Measurements from ENCODE around the gene SPSB1. TPM values are rescaled to one million over a fixed set of nuclear protein-coding genes. Genes with fewer than 3 reads are reported as not detected.

The SPSB1 gene
- polyA plus RNA-seq, 2 donors = 14.4 to 20.9 TPM

GRCh38 chr1:9331558-9332346 is 39.1 kb downstream of the SPSB1 start:
- H3K27ac ChIP-seq (ENCODE audit: low read depth in 2 of 2, low read length in 1 of 2) = peak overlapping the region; percentile 37 to 63

GRCh38 chr1:9332513-9333143 is 39.9 kb downstream of the SPSB1 start:
- H3K4me3 ChIP-seq (ENCODE audit: low read depth in 1 of 2, low read length in 2 of 2) = no peak overlapping the region
- H3K27ac ChIP-seq (ENCODE audit: low read depth in 2 of 2, low read length in 1 of 2) = peak overlapping the region; percentile 22 to 61
- no peaks in the 10 kb centered on the region for H3K36me3 ChIP-seq (ENCODE audit: control insufficient read depth in 2 of 2, insufficient read depth in 2 of 2, low read length in 1 of 2)
- peaks cover 9 to 12% of the 10 kb centered on the region in 2 donors for H3K4me1 ChIP-seq (ENCODE audit: control insufficient read depth in 2 of 2, insufficient read depth in 2 of 2, low read length in 1 of 2)
- no peaks in the 10 kb centered on the region for H3K9me3 ChIP-seq (ENCODE audit: control insufficient read depth in 2 of 2, insufficient read depth in 1 of 2, low read depth in 1 of 2, low read length in 1 of 2)
- WGBS, 2 donors = 81% methylated on average over 12 of the region's 12 CpGs
- no peaks in the 10 kb centered on the region for H3K27me3 ChIP-seq (ENCODE audit: control insufficient read depth in 1 of 2, insufficient read depth in 2 of 2, low read length in 2 of 2)

More at GRCh38 chr1:9331558-9332346, 39.1 kb downstream of the SPSB1 start:
- Histone ChIP-seq H3K36me3 (ENCODE audit: control insufficient read depth in 2 of 2, insufficient read depth in 2 of 2, low read length in 1 of 2) (no peaks in the 10 kb centered on the region), H3K9me3 (ENCODE audit: control insufficient read depth in 2 of 2, insufficient read depth in 1 of 2, low read depth in 1 of 2, low read length in 1 of 2) (no peaks in the 10 kb centered on the region), H3K4me3 (ENCODE audit: low read depth in 1 of 2, low read length in 2 of 2) (no peak overlapping the region), H3K4me1 (ENCODE audit: control insufficient read depth in 2 of 2, insufficient read depth in 2 of 2, low read length in 1 of 2) (peaks cover 7 to 12% of the 10 kb centered on the region in 2 donors), H3K27me3 (ENCODE audit: control insufficient read depth in 1 of 2, insufficient read depth in 2 of 2, low read length in 2 of 2) (no peaks in the 10 kb centered on the region)
- 43 to 68% methylated on average over 13 of the region's 13 CpGs for WGBS, 2 donors

GRCh38 chr1:9338397-9339246 is 45.9 kb downstream of the SPSB1 start:
- 39 to 49% methylated on average over 25 of the region's 25 CpGs for WGBS, 2 donors
- Histone ChIP-seq H3K27ac (ENCODE audit: low read depth in 2 of 2, low read length in 1 of 2) (peak overlapping the region; percentile 69 to 81), H3K9me3 (ENCODE audit: control insufficient read depth in 2 of 2, insufficient read depth in 1 of 2, low read depth in 1 of 2, low read length in 1 of 2) (no peaks in the 10 kb centered on the region), H3K4me3 (ENCODE audit: low read depth in 1 of 2, low read length in 2 of 2) (no peak overlapping the region), H3K36me3 (ENCODE audit: control insufficient read depth in 2 of 2, insufficient read depth in 2 of 2, low read length in 1 of 2) (no peaks in the 10 kb centered on the region), H3K27me3 (ENCODE audit: control insufficient read depth in 1 of 2, insufficient read depth in 2 of 2, low read length in 2 of 2) (no peaks in the 10 kb centered on the region), H3K4me1 (ENCODE audit: control insufficient read depth in 2 of 2, insufficient read depth in 2 of 2, low read length in 1 of 2) (peaks cover 25 to 39% of the 10 kb centered on the region in 2 donors)

GRCh38 chr1:9340172-9340854 is 47.6 kb downstream of the SPSB1 start:
- Histone ChIP-seq H3K4me1 (ENCODE audit: control insufficient read depth in 2 of 2, insufficient read depth in 2 of 2, low read length in 1 of 2) (peaks cover 29 to 50% of the 10 kb centered on the region in 2 donors), H3K9me3 (ENCODE audit: control insufficient read depth in 2 of 2, insufficient read depth in 1 of 2, low read depth in 1 of 2, low read length in 1 of 2) (no peaks in the 10 kb centered on the region), H3K27ac (ENCODE audit: low read depth in 2 of 2, low read length in 1 of 2) (peak overlapping the region; percentile 69 to 81), H3K27me3 (ENCODE audit: control insufficient read depth in 1 of 2, insufficient read depth in 2 of 2, low read length in 2 of 2) (no peaks in the 10 kb centered on the region), H3K36me3 (ENCODE audit: control insufficient read depth in 2 of 2, insufficient read depth in 2 of 2, low read length in 1 of 2) (no peaks in the 10 kb centered on the region), H3K4me3 (ENCODE audit: low read depth in 1 of 2, low read length in 2 of 2) (no peak overlapping the region)
- WGBS, 2 donors = 39 to 52% methylated on average over 24 of the region's 24 CpGs

- Histone ChIP-seq H3K27me3 (ENCODE audit: control insufficient read depth in 1 of 2, insufficient read depth in 2 of 2, low read length in 2 of 2) (no peaks in the 10 kb centered on the region), H3K27ac (ENCODE audit: low read depth in 2 of 2, low read length in 1 of 2) (peak overlapping the region; percentile 69 to 81), H3K9me3 (ENCODE audit: control insufficient read depth in 2 of 2, insufficient read depth in 1 of 2, low read depth in 1 of 2, low read length in 1 of 2) (no peaks in the 10 kb centered on the region), H3K4me1 (ENCODE audit: control insufficient read depth in 2 of 2, insufficient read depth in 2 of 2, low read length in 1 of 2) (peaks cover 33 to 54% of the 10 kb centered on the region in 2 donors), H3K36me3 (ENCODE audit: control insufficient read depth in 2 of 2, insufficient read depth in 2 of 2, low read length in 1 of 2) (no peaks in the 10 kb centered on the region), H3K4me3 (ENCODE audit: low read depth in 1 of 2, low read length in 2 of 2) (no peak overlapping the region)
- 54 to 76% methylated on average over 7 of the region's 7 CpGs for WGBS, 2 donors
These were observed 48.2 kb downstream of the SPSB1 start for GRCh38 chr1:9340864-9341263.

GRCh38 chr1:9341301-9341845 is 48.7 kb downstream of the SPSB1 start:
- no peaks in the 10 kb centered on the region for H3K9me3 ChIP-seq (ENCODE audit: control insufficient read depth in 2 of 2, insufficient read depth in 1 of 2, low read depth in 1 of 2, low read length in 1 of 2)
- H3K36me3 ChIP-seq (ENCODE audit: control insufficient read depth in 2 of 2, insufficient read depth in 2 of 2, low read length in 1 of 2) = no peaks in the 10 kb centered on the region
- H3K4me3 ChIP-seq (ENCODE audit: low read depth in 1 of 2, low read length in 2 of 2) = no peak overlapping the region
- H3K4me1 ChIP-seq (ENCODE audit: control insufficient read depth in 2 of 2, insufficient read depth in 2 of 2, low read length in 1 of 2) = peaks cover 37 to 55% of the 10 kb centered on the region in 2 donors
- H3K27ac ChIP-seq (ENCODE audit: low read depth in 2 of 2, low read length in 1 of 2) = peak overlapping the region; percentile 69 to 81
- no peaks in the 10 kb centered on the region for H3K27me3 ChIP-seq (ENCODE audit: control insufficient read depth in 1 of 2, insufficient read depth in 2 of 2, low read length in 2 of 2)
- WGBS, 2 donors = 79 to 83% methylated on average over 13 of the region's 13 CpGs

GRCh38 chr1:9343269-9343668 is 50.6 kb downstream of the SPSB1 start:
- peaks cover 35 to 53% of the 10 kb centered on the region in 2 donors for H3K4me1 ChIP-seq (ENCODE audit: control insufficient read depth in 2 of 2, insufficient read depth in 2 of 2, low read length in 1 of 2)
- H3K27me3 ChIP-seq (ENCODE audit: control insufficient read depth in 1 of 2, insufficient read depth in 2 of 2, low read length in 2 of 2) = no peaks in the 10 kb centered on the region
- H3K4me3 ChIP-seq (ENCODE audit: low read depth in 1 of 2, low read length in 2 of 2) = no peak overlapping the region
- H3K27ac ChIP-seq (ENCODE audit: low read depth in 2 of 2, low read length in 1 of 2) = no peak overlapping the region
- WGBS, 2 donors = 98 to 99% methylated on average over 6 of the region's 6 CpGs
- no peaks in the 10 kb centered on the region for H3K36me3 ChIP-seq (ENCODE audit: control insufficient read depth in 2 of 2, insufficient read depth in 2 of 2, low read length in 1 of 2)
- H3K9me3 ChIP-seq (ENCODE audit: control insufficient read depth in 2 of 2, insufficient read depth in 1 of 2, low read depth in 1 of 2, low read length in 1 of 2) = no peaks in the 10 kb centered on the region

- H3K27me3 ChIP-seq (ENCODE audit: control insufficient read depth in 1 of 2, insufficient read depth in 2 of 2, low read length in 2 of 2) = no peaks in the 10 kb centered on the region
- H3K36me3 ChIP-seq (ENCODE audit: control insufficient read depth in 2 of 2, insufficient read depth in 2 of 2, low read length in 1 of 2) = peaks cover 0 to 3% of the 10 kb centered on the region in 2 donors
- H3K4me3 ChIP-seq (ENCODE audit: low read depth in 1 of 2, low read length in 2 of 2) = no peak overlapping the region
- H3K27ac ChIP-seq (ENCODE audit: low read depth in 2 of 2, low read length in 1 of 2) = no peak overlapping the region
- H3K4me1 ChIP-seq (ENCODE audit: control insufficient read depth in 2 of 2, insufficient read depth in 2 of 2, low read length in 1 of 2) = peaks cover 25 to 41% of the 10 kb centered on the region in 2 donors
- H3K9me3 ChIP-seq (ENCODE audit: control insufficient read depth in 2 of 2, insufficient read depth in 1 of 2, low read depth in 1 of 2, low read length in 1 of 2) = no peaks in the 10 kb centered on the region
- 72 to 73% methylated on average over 13 of the region's 13 CpGs for WGBS, 2 donors
These were observed 51.9 kb downstream of the SPSB1 start for GRCh38 chr1:9344426-9345200.

All from esophagus (tissue), 2 donors.